Activated CD8-positive, alpha-beta memory T cell treated with anti-CD3 and anti-CD28 coated beads, Interleukin-2, amount 50 U/mL, for 24 hours (primary cell): ENCODE measurements around the gene ALOX5AP.

Experiments
- DNase-seq: peaks from one replicate; pipeline ENCODE4 v3.0.0-alpha.2; 2020; ENCODE audit errors: extremely low read depth

The ALOX5AP gene

GRCh38 chr13:30714629-30715371 is 20.5 kb upstream of the ALOX5AP start:
- no peak for DNase-seq

GRCh38 chr13:30715372-30715756 is 20.0 kb upstream of the ALOX5AP start:
- DNase-seq = no peak

GRCh38 chr13:30715837-30716236 is 19.5 kb upstream of the ALOX5AP start:
- no peak for DNase-seq

- DNase-seq = no peak
These were observed 16.4 kb upstream of the ALOX5AP start for GRCh38 chr13:30718661-30719524.

GRCh38 chr13:30719525-30719914 is 15.8 kb upstream of the ALOX5AP start:
- DNase-seq = no peak

GRCh38 chr13:30720172-30720869 is 15.0 kb upstream of the ALOX5AP start:
- no peak for DNase-seq

- DNase-seq = no peak
These were observed 13.4 kb upstream of the ALOX5AP start for GRCh38 chr13:30721936-30722335.

- DNase-seq = no peak
These were observed 13.0 kb upstream of the ALOX5AP start for GRCh38 chr13:30722361-30722760.

GRCh38 chr13:30724778-30725177 is 10.6 kb upstream of the ALOX5AP start:
- DNase-seq = no peak

- DNase-seq = no peak
These were observed 9.8 kb upstream of the ALOX5AP start for GRCh38 chr13:30725326-30726085.

- DNase-seq = no peak
These were observed 9.2 kb upstream of the ALOX5AP start for GRCh38 chr13:30726192-30726591.

- DNase-seq = no peak
These were observed 7.6 kb upstream of the ALOX5AP start for GRCh38 chr13:30727491-30728355.

- DNase-seq = no peak
These were observed 5.5 kb upstream of the ALOX5AP start for GRCh38 chr13:30729801-30730200.

GRCh38 chr13:30730526-30730925 is 4.8 kb upstream of the ALOX5AP start:
- no peak for DNase-seq

GRCh38 chr13:30731361-30732045 is 3.8 kb upstream of the ALOX5AP start:
- DNase-seq = no peak

- no peak for DNase-seq
These were observed 3.3 kb upstream of the ALOX5AP start for GRCh38 chr13:30732046-30732390.

GRCh38 chr13:30734439-30734838 is 904 bp upstream of the ALOX5AP start:
- no peak for DNase-seq

GRCh38 chr13:30735872-30736175 is 481 bp downstream of the ALOX5AP start:
- no peak for DNase-seq

- DNase-seq = no peak
These were observed 1.3 kb downstream of the ALOX5AP start for GRCh38 chr13:30736461-30737320.
